HL-60/S4 treated with retinoic acid at 250 ng/mL for 4 days and 3 days (cell line): ENCODE data around the gene NACA.

ENCODE experiments used
- in situ Hi-C: fragments of 300-500 bp; cut with MboI; formaldehyde crosslinking; loops from 2 replicates; pipeline ENCODE4 v1.7.0; 2022; ENCODE audit warnings: low sequenced_read_pairs

Gene NACA

GRCh38 chr12:56694161-56694560 lies 30.9 kb downstream of the NACA start:
- in situ Hi-C loops, result no loop called here

DNA sequence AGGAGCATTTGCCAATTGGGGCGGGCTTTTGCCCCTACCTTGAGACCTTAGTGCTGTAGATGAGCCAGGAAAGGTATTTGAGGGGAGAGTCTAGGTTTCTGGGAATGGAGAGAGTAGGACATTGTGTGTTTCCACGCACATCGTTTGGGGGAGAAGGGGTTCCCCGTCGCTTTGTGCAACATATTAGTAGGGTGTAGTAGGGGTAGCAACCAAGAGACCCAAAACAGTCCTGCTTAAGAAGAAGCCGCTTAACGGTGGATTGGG lies 36.3 kb downstream of the NACA start:
- in situ Hi-C loops, result no loop called here

GRCh38 chr12:56688129-56688845 lies 36.8 kb downstream of the NACA start, which contains the start of gene PTGES3:
Gene PTGES3, minus strand, starts transcription at chr12:56688284. Its CDS starts 285 bp downstream, at chr12:56687999.
- in situ Hi-C loops, result no loop called here

DNA sequence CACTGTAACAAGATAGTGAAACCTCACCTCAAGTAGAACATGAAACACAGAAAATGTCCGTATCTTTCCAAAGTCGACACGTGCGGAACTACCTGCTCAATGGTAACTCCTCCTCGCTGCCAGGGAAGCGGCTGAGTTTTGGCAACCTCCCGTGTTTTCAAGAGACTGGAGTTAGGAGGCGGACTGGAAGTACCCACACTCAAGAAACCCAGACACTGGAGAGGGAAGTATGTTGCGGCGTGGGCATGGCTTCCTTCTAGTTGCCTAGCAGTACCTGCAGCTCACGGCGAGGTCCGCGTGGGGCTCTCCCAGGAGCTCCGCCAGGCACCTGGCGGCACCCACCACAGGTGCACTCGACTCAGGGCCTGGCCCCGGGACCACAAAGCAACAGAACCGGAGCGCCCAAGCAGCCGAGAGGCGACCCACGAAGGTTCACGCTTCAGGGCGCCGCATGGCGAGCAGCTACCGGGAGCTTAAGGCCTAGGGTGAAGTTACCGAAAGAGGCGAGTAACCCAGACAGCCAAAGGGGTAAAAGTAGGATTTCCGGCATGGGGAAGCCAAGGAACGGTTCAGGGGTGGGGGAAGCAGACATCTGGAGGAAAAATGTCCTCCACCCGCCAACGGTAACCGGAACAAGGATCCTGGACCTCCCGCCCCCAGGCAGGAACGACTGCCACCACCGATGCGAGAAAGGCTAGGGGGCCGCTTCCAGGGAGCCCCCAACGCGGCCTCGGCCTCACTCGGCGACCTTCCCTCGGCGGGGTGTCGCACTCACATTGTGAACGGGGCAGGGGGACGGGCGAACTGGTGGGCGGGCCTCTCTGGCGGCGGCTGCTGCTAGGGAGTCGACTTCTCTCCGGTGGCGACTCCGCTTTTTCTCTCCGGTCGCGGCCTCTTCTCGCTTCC lies 37.6 kb downstream of the NACA start:
- in situ Hi-C loops, result no loop called here

- in situ Hi-C loops, result no loop called here
These were observed 40.2 kb downstream of the NACA start for GRCh38 chr12:56684745-56685359.

DNA sequence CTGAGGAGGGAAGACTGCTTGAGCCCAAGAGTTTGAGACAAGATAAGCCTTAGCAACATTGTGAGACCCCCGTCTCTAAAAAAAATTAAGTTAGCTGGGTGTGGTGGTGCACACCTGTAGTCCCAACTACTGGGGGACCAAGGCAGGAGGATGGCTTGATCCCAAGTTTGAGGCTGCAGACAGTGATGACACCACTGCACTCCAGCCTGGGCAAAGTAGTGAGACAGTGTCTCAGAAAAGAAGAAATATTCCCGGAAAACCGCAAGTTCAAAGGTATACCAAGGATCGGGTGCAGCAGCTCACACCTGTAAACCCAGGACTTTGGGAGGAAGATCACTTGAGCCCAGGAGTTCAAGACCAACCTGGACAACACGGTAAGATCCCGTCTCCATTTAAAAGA lies 42.8 kb downstream of the NACA start:
- in situ Hi-C loops, result no loop called here

DNA sequence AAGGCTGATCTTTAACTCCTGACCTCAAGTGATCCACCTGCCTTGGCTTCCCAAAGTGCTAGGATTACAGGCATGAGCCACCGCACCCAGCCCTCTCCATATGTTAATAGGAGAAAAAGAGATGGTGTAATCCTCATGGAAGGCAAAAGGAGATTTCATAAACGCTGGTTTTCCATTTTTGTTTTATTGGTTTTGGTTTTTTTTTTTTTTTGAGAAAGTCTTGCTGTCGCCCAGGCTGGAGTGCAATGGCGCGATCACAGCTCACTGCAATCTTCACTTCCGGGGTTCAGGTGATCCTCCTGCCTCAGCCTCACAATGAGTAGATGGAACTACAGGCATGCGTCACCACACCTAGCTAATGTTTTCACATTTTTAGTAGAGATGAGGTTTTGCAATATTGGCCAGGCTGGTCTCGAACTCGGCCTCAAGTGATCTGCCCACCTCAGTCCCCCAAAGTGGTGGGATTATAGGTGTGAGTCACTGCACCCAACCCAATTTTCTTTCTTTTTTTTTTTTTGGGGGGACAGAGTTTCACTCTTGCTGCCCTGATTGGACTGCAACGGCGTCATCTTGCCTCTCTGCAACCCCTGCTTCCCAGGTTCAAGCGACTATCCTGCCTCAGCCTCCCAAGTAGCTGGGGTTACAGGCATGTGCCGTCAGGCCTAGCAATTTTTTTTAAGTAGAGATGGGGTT lies 45.1 kb downstream of the NACA start:
- in situ Hi-C loops, result no loop called here

- in situ Hi-C loops, result no loop called here
These were observed 46.2 kb downstream of the NACA start for GRCh38 chr12:56678852-56679251.

- in situ Hi-C loops, result no loop called here
These were observed 47.4 kb downstream of the NACA start for GRCh38 chr12:56677680-56678079.

DNA sequence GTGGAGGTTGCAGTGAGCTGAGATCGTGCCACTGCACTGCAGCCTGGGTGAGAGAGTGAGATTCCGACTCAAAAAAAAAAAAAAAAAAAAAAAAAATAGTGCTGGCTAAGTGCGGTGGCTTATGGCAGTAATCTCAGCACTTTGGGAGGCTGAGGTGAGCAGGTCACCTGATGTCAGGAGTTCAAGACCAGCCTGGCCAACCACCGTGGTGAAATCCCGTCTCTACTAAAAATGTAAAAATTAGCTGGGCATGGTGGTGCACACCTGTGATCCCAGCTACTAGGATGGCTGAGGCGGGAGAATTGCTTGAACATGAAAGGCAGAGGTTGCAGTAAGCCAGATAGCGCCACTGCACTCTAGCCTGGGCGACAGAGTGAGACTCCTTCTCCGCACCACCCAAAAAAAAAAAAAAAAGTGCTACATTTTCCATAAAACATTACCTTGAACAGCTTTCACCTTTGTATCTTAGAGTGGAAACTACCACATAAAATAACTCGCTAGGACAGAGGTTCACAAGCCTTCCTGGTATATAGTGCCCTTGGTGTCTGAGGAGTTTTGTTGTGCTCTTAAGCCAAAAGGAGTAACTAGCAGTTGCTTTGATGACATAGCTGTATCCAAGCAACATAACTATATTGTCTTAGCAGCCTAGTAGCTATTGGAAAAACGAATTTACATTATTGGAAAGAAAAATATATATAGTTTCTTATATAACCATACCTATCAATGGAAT lies 48.1 kb downstream of the NACA start:
- in situ Hi-C loops, result no loop called here

DNA sequence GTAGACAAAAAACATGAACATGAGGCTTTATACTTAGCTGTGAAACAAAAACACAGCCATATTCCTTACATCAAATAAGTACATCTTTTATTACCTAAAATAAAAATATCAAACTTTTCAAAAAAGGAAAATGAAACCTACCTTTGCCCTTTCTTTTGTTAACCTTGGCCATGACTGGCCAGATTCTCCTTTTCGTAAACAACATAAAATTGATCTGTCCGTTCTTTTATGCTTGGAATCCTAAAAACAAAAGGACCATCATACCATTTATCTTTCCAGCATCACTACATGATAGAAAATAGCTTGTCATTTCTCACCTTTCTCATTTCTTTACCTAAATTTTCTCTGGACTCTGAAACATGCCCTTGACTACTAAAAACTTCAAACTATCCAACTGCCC lies 53.5 kb downstream of the NACA start:
- in situ Hi-C loops, result no loop called here

DNA sequence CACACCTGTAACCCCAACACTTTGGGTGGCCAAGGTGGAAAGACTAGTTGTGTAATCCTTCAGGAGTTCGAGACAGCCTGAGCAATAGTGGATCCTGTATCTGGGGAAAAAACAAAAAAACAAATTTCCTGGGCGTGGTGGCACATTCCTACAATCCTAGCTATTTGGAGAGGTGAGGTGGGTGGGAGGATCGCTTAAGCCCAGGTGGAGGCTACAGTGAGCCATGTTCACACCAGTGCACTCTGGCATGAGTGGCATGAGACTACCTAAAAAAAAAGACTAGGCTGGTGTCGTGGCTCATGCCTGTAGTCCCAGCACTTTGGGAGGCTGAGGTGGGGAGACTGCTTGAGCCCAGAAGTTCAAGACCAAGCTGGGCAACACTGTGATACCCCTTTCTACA lies 54.3 kb downstream of the NACA start:
- in situ Hi-C loops, result no loop called here

GRCh38 chr12:56668197-56668457 lies 57.0 kb downstream of the NACA start:
- in situ Hi-C loops, result no loop called here
